HG03039 (cell line): Measurements from ENCODE around the gene SEL1L3.

Experiments used
- ATAC-seq: cut with Tn5 transposase; IDR thresholded peaks from one replicate; pipeline ENCODE4 v1.9.1; 2021; ENCODE audit warnings: mild to moderate bottlenecking, moderate library complexity; ENCODE audit not compliant: unreplicated experiment

SEL1L3 gene

DNA sequence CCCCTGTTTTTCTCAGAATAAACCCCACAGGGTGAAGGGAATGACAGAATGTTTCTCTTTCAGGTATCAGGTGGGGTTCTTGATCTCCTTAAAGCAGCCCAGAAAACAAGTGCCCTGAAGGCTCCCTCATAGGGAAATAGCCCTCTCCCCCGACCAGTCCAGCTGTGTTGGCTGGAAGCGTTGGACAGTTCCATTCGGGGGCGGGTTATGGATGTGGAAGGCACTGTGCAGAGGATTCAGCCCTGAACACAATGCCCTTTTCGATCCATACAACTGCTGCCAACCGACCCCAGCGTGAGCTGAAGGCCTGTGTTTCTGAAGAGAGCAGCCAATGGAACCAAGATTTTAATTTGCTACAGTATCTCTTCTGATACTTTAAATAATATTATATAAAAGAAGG, 41.5 kb downstream of the SEL1L3 start:
- ATAC-seq: no peak

DNA sequence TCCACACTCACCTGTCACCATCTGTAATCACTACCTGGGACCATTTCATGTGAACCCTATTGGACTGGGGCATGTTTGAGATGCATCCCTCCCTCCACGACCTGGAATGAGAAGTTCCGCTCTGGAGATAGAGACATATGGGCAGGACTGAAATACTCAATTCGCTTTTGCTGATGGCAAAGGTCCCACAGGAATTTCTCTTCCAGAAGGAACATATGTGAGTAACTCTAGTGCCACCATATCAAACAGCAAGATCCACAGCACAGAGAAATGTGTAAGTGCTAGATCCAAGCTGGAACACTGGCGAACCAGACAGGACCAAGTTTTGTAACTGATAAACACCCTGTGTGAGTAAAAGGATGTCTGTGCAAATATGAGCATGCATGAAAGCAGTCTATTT, 43.9 kb downstream of the SEL1L3 start:
- no peak for ATAC-seq

DNA sequence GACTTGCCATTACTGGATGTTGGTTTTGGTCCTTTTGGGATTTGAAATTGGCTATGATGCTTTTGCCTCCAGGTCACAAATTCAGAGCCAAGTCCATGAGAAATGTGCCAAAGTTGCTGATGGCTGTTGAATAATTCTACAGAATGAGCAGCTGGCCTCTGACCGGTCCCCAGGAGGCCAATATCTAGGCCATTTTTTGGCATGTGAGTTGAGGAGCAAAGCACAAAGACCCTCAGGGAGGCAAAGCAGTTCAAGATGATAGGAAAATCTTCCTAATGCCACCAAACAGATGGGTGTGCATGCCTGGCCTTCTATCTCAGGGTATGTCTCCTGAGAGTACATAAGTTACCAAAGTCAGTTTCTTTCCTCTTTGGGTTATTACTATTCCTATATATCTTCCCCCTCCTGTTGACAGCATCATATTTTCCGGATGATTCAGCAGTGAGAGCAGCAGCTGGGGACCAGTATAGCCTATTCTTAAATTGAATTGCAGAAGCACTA, 44.4 kb downstream of the SEL1L3 start:
- ATAC-seq: no peak

DNA sequence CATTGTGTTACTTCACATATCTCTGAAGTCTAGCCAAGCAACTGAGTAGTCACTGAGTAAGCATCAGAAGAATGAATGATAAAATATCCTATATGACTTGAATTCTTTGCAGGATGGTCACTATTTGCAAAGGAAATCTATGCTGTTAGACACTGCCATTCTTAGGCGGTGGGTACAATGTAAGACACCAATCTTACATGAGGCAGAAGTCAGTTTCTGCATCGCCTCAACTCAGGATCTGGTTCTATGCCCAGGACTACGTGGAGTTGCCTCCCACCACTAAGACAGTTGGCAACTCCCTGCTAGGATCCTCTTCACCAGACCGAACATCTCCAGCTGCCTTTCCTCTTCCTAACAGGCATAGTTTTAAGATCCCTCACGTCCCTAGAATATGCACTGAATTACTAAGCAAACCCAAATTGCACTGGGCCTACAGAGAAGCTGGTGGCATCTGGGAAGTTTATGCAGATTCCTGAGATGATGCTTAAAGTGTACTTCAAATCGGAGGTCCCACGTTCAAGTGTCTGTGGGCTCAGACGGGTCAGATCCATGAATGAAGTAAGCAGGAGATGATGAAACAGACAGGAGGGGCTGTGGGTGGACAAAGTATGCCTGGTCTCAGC, 45.6 kb downstream of the SEL1L3 start:
- no peak for ATAC-seq

DNA sequence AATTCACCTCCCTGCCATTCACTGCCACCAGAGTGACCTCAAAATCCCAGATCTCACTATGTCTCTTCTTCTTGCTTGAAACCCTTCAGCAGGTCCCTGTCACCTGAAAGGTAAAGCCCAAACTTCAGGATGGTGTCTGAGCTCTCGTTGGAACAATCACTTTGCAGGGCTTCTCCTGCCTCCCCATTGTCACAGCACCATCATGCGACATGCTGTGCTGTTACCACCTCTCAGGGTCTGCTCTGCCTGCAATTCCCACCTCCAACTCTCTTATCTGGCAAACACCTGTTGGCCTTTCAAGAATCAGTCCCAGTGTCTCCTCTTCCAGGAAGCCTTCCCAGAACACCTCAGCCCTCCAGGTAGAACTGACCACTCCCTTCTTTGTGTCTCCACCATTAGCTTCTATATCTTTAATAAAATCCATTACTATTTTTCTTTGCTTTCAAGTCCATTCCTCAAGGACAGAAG, 46.2 kb downstream of the SEL1L3 start:
- ATAC-seq: no peak

DNA sequence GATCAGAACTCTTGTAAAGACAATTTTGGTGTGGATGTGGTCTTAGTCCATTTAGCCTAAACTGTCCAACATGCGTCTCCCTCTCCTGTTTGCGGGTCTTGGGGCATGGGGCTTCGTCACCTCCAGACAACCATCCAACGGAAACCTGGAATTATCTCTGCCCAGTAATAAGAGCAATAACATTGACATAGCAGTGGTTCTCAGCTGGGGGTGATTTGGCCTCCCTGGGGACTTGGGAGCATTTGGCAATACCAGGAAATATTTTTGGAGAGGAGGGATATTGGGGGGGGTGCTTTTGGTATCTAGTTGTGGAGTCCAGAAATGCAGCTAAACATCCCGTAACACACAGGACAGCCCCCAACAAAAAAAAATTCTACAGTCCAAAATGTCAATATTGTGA, 47.2 kb downstream of the SEL1L3 start:
- ATAC-seq: no peak

DNA sequence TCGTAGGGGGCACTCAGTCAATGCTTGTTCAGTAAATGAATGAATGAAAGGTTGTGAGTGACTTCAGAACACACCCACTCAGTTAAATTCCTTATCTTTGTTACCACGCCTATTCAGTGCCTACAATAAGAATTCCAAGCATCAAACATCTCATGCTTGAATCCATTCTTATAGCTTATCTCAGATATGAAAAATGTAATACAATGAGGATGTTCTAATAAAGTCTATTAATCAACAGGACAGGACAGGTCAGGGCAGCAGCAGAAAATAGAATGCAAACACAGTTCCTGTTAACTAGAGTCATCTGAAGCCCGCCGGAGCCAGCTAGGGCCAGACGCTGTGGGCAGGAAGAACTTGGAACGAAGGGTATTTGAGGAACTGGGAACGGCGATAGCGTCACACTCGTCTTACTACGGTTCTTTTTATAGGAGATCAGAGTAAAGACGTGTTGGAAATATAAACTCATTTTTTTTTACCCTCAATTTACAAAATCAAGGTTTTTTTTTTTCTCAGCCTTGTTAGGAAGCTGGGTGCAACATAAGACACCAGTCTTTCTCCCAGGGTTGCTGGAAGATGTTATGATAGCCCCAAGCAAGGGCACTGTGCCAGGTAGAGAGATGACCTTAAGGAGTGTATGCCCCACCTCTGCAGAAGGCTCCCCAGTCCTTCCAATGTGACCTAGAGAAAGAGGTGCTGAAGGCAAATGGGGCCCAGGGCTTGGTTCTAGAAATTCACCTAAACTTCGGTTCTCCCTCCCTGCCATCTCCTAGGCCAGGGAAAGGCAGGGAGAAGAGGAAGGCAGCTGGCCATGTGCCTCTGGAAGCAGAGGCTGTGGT, 48.3 kb downstream of the SEL1L3 start:
- no peak for ATAC-seq

DNA sequence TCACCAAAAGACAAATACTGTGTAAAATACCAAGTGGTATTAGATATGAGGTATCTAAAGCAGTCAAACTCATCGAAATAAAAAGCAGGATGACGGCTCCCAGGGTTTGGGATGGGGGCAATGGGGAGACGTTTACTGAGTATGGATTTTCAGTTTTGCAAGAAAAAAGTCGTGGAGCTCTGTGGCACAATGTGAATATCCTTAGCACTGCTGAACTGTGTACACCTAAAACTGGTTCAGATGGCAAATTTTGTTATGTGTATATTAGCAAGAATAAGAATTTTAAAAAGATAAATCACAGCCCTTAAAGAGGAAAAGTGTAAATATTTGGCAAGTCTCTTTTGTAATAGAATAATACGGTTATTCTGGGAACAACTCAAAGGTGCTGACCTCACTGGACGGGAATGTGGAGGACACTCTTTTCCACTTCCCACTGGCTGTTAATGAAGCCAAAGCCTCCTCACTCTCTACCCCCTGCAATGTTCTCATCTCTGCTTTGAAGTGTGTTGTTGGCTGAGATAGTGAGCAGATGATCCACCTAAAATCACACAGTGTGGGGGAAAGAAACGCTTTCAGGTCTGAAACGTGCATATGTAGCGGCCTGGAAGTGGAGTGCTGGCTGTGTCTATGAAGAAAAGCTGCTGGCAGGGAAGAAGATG, 49.2 kb downstream of the SEL1L3 start:
- ATAC-seq: no peak

DNA sequence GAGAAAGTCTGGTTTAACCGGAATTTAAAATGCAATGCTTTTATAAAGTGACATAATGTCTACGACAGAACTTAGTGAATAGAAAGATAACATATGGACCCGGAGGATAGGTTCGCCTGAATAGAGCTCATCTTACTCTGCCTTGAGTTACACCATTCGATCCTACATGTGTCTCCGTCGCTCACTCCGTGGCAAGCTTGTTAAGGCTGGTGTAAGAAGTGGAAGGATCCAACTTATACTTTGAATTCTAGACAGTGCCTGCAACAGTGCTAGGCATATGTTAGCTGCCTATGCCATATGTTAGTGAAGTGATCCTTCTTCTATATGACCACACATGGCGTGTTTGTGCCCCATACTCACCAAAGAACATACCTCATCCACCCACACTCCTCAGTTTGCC, 50.9 kb downstream of the SEL1L3 start:
- ATAC-seq: no peak

DNA sequence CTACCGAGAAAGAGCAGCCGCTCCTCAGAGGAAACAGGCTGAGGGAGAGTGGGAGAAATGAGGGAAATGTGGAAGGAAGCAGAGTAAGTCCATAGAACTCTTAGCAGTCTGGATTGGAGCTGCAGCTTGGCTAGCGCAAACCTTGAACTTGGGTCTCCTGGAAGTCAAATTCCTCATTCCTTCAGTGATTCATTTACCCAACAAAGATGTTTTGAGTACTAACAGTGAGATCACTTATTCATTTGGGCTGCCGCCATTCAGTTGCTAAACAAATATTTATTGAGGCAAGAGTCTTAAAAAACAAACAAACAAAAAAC, 51.5 kb downstream of the SEL1L3 start:
- ATAC-seq: no peak

DNA sequence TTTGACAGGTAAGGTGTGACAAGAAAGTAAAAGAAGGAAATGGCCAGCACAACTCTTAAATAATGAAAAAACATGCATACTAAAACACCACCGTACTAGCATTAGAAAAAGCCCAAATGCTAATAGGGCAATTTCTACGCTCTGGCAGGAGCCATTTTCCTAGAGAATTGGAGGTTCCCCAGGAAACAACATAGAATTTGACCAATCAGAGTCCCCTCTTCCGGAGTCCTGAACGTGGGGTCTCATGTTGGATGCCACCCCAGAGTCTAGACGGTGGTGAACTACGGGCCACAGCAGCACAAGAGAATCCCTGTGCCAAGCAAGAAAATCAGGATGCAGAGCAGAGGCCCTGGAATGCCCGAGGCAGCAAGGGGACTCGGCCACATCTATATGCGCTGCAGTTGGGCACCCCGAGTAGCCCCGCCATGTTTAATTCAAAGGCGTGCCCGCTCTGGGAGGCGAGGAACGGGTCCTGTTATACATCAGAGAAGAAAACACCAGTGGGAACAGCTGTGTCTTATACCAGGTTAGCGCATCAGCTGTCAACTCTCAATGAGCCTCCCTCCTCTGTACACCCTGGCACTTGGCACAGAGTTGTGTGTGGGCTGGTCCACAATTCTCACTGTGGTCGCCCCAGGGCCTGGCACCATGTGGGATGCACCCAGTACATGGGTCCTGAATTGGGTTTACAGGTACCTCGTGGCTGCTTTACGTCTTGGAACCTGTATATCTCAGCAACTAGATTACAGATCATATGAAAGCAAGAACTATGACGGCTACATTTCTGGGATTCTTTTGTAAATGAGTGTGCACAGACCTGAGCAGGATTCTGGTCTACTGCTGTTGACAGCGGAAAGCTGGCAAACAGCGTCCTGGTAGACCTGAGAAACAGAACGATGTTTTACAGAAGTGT, 52.1 kb downstream of the SEL1L3 start:
- no peak for ATAC-seq

DNA sequence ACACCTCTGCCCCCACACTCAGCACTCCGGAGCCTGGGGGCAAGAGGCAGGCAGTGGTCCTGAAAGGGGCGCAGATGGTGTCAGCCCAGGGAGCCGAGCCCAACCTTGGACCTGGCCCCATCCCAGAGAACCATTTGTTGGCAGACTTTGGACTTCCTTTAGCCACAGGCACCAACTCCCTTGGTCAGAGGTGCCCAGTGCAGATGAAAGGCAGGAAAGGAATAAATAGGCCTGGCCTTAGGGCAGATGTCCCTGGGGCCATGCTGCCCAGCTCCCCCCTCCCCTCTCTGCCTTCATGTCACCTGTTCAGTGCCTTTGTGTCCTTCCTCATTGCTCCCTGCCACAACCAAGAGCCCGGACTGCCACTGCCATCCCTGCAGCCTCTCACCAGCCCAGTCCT, 52.8 kb downstream of the SEL1L3 start:
- no peak for ATAC-seq

DNA sequence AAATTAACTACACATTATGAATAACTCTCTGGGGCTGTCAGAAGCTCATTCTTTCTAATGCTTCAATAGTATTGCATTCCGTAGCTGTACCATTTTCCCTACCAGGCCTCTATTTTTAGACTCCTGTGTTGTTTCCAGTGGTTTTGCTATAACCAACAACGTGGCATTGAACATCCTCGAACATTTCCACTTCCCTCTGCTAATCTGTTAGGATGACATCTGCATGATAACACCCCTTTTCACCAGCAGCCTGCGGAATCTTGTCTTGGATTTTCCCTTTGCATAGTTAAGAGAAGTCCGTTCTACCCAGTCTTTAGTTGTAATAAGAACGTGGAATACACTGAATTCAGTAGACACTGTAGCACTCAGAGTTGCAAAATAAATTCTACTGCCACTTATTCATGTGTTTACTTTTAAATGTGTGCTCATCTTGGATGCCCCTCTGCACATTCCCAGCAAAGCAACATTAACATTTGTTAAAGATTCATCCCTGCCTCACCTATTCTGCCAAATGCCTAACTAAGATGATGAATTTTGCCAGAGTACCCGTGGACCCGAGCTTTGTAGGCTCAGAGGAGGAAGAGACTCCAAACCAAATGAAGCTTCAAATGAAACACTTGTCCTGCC, 55.6 kb downstream of the SEL1L3 start:
- no peak for ATAC-seq

DNA sequence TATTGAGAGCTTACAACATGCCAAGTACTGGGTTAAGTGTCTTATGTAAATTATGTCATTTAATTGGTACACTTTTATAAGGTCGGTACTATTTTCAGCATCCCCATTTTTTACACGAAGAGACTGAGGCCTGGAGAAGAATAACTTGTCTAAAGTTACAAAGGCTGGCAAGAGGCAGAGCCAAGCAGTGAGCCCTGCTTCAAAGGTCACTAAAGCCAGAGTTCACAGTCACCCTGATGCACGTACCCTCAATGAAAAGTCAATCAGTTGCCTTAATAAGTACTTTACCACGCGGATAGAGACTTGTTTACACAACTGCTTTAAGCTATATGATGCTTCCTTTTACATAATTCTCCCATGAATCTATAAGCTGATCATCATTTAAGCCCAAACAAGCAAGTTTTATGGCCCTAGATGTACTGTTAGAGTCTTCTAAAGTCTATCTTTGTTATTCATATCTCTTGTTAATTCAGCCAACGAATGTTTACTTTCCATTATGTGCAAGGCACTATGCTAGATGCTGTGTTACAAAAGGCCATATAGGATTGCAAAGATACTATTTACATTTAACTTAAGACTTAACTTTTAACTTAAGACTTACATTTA, 57.4 kb downstream of the SEL1L3 start:
- no peak for ATAC-seq

DNA sequence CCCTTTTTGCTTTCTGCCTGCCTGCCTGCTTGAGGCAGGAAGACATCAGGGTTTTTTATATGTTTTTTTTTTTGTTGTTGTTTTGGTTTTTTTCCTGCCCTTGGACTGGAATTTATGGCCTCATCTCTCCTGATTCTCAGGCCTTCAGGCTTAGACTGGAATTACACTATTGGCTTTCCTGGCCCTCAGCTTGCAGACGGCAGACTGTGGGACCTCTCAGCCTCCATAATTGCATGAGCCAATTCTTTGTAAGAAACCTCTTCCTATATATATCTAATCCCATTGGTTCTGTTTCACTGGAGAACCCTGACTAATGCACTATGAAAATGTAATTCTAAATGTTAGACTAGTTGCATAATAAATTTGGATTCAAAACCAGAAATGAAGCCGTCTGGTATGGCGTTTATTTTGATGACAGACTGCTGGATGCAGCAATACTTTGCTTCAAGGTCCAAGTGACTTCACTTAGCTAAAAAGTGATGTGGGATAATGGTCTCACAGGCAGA, 59.0 kb downstream of the SEL1L3 start:
- no peak for ATAC-seq

DNA sequence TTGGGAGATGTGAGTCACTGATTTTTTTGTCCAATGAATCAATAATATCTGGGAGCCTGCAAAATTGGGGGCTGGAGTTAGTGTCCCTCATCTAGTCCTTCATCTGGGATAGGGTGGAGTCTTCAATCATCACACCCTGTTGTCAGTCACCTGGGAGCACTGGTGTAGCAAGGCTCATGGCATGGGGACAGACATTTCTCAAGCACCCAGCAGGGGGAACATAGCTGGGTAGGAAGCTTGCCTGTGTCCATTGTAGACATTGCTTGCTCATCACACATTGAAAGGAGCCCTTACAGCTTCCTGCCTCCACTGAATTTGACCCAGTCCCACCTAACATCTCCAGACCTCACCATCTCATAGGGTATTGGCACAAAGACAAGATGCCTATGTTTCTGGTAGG, 61.2 kb downstream of the SEL1L3 start:
- no peak for ATAC-seq

DNA sequence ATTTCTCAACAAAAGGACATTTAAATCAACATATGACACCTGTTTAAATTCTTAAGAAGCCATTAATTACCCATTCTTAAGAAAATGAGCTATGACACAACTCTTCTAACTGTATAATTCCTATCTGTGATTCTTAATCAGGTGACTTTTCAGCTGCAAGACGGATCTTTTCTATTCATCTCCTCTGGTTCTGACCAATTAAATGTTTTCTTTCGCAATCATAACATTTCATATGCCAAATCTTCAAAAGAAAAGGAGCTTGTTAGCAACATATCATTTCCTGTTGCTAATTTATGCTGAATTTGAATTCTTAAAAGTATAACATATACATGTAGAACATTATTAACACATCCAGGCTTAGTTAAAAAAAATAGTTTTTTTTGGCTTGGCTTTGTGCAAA, 62.5 kb downstream of the SEL1L3 start:
- no peak for ATAC-seq

DNA sequence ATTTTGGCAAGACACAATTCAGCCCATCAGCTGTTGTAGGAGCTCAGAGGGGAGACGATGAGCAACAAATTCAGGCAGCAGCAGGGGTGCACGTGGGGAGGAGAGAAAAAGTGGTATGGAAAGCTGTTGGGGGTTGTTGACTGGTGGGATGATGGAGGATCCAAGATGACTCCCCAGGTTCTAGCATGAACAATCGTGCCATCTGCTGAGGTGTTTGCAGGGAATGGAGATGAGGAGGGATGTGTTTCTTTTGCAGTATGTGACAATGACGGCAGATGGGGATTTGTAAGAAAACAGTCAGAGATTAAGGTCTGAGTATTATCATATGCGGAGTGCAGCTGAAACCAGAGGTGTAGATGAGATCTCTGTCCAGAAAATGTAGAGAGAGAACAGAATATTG, 63.3 kb downstream of the SEL1L3 start:
- no peak for ATAC-seq

DNA sequence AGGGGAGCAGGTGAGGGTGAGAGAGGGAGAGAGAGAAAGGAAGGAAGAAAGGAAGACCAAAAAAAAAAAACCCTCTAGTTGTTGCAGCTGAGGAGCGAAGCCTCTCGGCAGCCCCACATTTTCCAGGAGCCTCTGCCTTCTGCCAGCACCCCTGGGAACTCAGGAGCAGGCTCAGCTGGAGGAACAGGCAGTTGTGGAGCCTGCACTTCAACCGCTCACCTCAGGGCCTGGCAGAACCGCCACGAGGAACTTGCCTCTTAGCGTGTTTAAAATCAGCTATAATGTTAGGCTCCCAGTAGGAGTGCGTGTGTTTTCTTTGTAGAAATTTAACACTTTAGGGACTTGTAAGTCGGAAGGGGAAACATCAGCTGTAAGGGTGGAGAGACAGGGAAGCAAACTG, 65.7 kb downstream of the SEL1L3 start:
- ATAC-seq: no peak
